Ascending aorta (tissue), 2 donors: ENCODE measurements around the gene NAA40. TPM values are rescaled to one million over a fixed set of nuclear protein-coding genes. Genes with fewer than 3 reads are reported as not detected.

ENCODE experiments used
- DNase-seq, 2 donors: peaks; one replicate each; pipeline ENCODE4 v3.0.0-alpha.2; 2019; ENCODE audit warnings: low spot score in 2 of 2
- H3K27ac ChIP-seq, 2 donors: fragments of 200-600 bp; sonication (generic); one replicate each; pipeline ENCODE4 v1.5.1; 2016 to 2017; ENCODE audit warnings: mild to moderate bottlenecking in 1 of 2
- H3K27me3 ChIP-seq: fragments of 200-600 bp; sonication (generic); one replicate; pipeline ENCODE4 v1.5.1; 2017
- H3K36me3 ChIP-seq, 2 donors: fragments of 200-600 bp; sonication (generic); one replicate each; pipeline ENCODE4 v1.5.1; 2016
- H3K4me1 ChIP-seq, 2 donors: fragments of 200-600 bp; sonication (generic); one replicate each; pipeline ENCODE4 v1.5.1; 2016 to 2017; ENCODE audit warnings: mild to moderate bottlenecking in 1 of 2
- H3K4me3 ChIP-seq, 2 donors: fragments of 200-600 bp; sonication (generic); one replicate each; pipeline ENCODE4 v1.5.1; 2016 to 2017; ENCODE audit warnings: mild to moderate bottlenecking in 1 of 2
- H3K9me3 ChIP-seq, 2 donors: fragments of 200-600 bp; sonication (generic); one replicate each; pipeline ENCODE4 v1.5.1; 2016
- intact Hi-C: fragments of 100-400 bp; cut with DNase I; formaldehyde crosslinking; loops from one replicate; pipeline ENCODE4 v1.15.1; 2023
- total RNA-seq: library from RNA; depleted of rRNA; stranded (reverse); fragments of >200 nt; gene quantifications from one replicate; pipeline ENCODE4 v1.1.0, GENCODE V29; 2016
- TF ChIP-seq, protein P1 (sequence below), 3 experiments: fragments of 200-600 bp in 2 of 3; fragments of 450-650 bp in 1 of 3; sonication (generic) in 2 of 3; IDR thresholded peaks; one replicate each; pipeline ENCODE4 v1.5.1; 2016 to 2019; ENCODE audit warnings: antibody characterized with exemption in 3 of 3, mild to moderate bottlenecking in 1 of 3, moderate library complexity in 1 of 3

NAA40 gene
- 3.1 TPM for total RNA-seq

GRCh38 chr11:63938479-63939396, at the start of gene NAA40:
Gene NAA40, plus strand, starts transcription at chr11:63939002. Its CDS starts 95 bp downstream, at chr11:63939097.
- intact Hi-C loops, result loop anchor here (1.0 to 2.0 kb wide), 5 partner anchors 20 to 170 kb away; partner anchors contain the start of genes COX8A, MARK2 and ZFTA
- peaks cover 4 to 7% of the 10 kb centered on the region in 2 donors for H3K4me1 ChIP-seq
- H3K27me3 ChIP-seq, result no peaks in the 10 kb centered on the region
- DNase-seq, result peak; percentile 72 to 96
- H3K9me3 ChIP-seq, result no peaks in the 10 kb centered on the region
- TF ChIP-seq, protein P1, sequence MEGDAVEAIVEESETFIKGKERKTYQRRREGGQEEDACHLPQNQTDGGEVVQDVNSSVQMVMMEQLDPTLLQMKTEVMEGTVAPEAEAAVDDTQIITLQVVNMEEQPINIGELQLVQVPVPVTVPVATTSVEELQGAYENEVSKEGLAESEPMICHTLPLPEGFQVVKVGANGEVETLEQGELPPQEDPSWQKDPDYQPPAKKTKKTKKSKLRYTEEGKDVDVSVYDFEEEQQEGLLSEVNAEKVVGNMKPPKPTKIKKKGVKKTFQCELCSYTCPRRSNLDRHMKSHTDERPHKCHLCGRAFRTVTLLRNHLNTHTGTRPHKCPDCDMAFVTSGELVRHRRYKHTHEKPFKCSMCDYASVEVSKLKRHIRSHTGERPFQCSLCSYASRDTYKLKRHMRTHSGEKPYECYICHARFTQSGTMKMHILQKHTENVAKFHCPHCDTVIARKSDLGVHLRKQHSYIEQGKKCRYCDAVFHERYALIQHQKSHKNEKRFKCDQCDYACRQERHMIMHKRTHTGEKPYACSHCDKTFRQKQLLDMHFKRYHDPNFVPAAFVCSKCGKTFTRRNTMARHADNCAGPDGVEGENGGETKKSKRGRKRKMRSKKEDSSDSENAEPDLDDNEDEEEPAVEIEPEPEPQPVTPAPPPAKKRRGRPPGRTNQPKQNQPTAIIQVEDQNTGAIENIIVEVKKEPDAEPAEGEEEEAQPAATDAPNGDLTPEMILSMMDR (IDR thresholded peaks at IDR 0.05), result no peak
- peak within 1 kb of the TSS; percentile 68 to 83 for H3K4me3 ChIP-seq
- H3K36me3 ChIP-seq, result no peaks in the 10 kb centered on the region
- H3K27ac ChIP-seq, result peak within 1 kb of the TSS; percentile 24 to 49

DNA sequence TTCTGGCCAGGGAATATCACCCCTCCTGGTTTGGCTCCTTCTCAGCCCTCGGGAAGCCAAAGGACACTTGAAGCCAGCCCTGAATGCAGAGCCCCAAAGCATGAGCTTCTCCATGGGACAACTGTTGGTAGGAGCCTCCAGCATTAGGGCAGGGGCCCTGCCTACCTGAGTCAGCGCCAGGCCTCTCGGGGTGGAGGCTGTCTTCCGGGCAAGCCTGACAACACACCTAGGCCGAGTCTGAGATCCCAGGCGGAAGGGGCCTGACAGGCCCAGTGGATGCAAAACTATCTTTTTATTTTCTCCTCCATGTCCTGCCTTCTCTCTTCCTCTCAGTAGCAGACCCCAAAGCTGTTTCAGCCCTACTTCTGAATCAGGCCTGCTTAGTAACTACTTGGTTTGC, 49.5 kb upstream of the NAA40 start:
- intact Hi-C loops, result loop anchor here (5.0 kb wide), 1 partner anchor 52 kb away; the partner anchor contains the start of gene MARK2
- peak overlapping the region; percentile 73 to 76 for H3K27ac ChIP-seq
- DNase-seq, result no peak
- TF ChIP-seq, protein P1 (IDR thresholded peaks at IDR 0.05), result no peak
- H3K27me3 ChIP-seq, result no peaks in the 10 kb centered on the region
- H3K4me1 ChIP-seq, result peaks cover 8 to 23% of the 10 kb centered on the region in 2 donors
- H3K9me3 ChIP-seq, result no peaks in the 10 kb centered on the region
- H3K4me3 ChIP-seq, result no peak overlapping the region
- no peaks in the 10 kb centered on the region for H3K36me3 ChIP-seq

- H3K27me3 ChIP-seq, result no peaks in the 10 kb centered on the region
- peaks cover 0 to 5% of the 10 kb centered on the region in 2 donors for H3K36me3 ChIP-seq
- no peak for DNase-seq
- no peak overlapping the region for H3K4me3 ChIP-seq
- intact Hi-C loops, result no loop called here
- peaks cover 8 to 23% of the 10 kb centered on the region in 2 donors for H3K4me1 ChIP-seq
- no peak overlapping the region for H3K27ac ChIP-seq
- TF ChIP-seq, protein P1 (IDR thresholded peaks at IDR 0.05), result no peak
- no peaks in the 10 kb centered on the region for H3K9me3 ChIP-seq
Observed at GRCh38 chr11:63890368-63890767, 48.4 kb upstream of the NAA40 start.

GRCh38 chr11:63892228-63892627, 46.6 kb upstream of the NAA40 start:
- peaks cover 0 to 19% of the 10 kb centered on the region in 2 donors for H3K36me3 ChIP-seq
- intact Hi-C loops, result no loop called here
- H3K27ac ChIP-seq, result no peak overlapping the region
- TF ChIP-seq, protein P1 (IDR thresholded peaks at IDR 0.05), result no peak
- no peaks in the 10 kb centered on the region for H3K9me3 ChIP-seq
- no peak for DNase-seq
- H3K27me3 ChIP-seq, result no peaks in the 10 kb centered on the region
- no peak overlapping the region for H3K4me3 ChIP-seq
- H3K4me1 ChIP-seq, result peaks cover 8 to 16% of the 10 kb centered on the region in 2 donors

DNA sequence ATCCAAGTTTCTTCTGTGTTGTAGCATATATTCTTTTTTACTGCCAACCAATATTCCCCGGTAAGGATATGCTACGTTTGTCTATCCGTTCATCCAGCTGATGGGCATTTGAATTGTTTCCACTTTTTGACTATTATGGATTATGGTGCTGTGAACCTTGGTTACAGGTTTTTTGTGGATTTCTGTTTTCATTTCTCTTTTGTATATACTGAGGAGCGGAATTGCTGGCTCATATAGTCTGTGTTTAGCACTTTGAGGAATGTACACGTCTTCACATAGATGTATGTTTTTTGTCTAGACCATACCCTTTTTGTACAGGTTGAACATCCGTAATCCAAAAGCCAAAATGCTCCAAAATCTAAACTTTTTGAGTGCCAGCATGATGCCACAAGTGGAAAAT, 45.4 kb upstream of the NAA40 start:
- TF ChIP-seq, protein P1 (IDR thresholded peaks at IDR 0.05), result no peak
- Histone ChIP-seq H3K9me3 (no peaks in the 10 kb centered on the region), H3K4me1 (peaks cover 5 to 10% of the 10 kb centered on the region in 2 donors), H3K36me3 (peaks cover 9 to 31% of the 10 kb centered on the region in 2 donors), H3K4me3 (no peak overlapping the region), H3K27ac (no peak overlapping the region), H3K27me3 (no peaks in the 10 kb centered on the region)
- intact Hi-C loops, result no loop called here
- no peak for DNase-seq
